ENCODE measurements around the gene PDZK1IP1.
"Not testable (repeated sequence)": the region's sequence is repeated elsewhere in the genome, so short reads cannot be mapped to it uniquely, and the experiment has no call there.

The PDZK1IP1 gene

DNA sequence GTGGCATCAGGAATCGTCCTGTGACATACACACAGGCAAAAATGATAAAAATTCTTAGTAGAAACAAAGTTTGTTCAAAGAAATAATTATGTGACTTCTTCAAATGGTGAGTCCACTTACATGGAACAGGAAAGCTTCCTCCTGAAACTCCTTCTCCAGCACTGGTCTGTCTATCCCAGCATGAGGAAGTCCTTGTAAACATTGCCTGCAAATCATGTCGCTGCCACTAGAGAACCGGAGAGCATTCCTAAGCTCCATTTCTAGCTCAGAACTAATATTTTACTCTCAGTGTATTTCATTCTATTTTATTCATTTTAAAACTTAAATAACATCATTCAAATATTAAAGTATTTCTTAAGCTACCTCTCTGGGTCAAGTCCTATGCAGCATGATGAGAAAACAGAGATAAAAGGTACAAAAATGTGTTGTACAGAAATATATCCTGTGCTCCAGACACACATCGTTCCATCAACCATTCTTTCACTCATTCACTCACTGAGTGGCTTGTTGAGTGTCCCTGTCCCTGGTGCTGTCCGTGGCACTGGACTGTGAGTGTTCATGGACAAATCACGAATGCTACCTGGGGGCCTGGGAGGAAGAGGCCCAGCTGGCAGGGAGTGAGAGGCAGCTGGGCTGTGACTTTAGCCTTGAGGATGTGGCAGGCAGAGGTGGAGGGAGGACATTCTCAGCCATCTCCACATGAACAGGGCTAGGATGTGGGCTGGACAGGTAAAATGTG is 42.6 kb downstream of the PDZK1IP1 start:
- in situ Hi-C loops (cut with HindIII; ENCODE audit: low sequenced_read_pairs): no loop called here

DNA sequence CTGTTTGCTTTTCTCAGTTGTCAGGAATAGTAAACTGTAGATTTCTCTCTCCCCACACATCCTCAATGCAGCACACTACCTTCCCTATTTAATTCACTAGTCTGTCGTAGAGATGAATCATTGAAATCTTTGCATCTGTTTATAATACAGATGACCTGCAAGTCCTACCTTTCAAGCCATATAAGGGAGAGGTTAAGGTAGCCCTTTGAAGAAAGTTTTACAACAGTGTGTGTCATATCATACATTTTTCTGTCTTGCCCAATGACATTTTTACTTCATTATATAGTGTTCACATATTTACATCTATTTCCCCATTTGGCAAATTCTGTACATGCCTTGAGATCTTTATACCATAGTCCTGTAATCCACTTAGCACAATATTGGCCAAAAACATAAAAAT is 43.3 kb downstream of the PDZK1IP1 start:
- in situ Hi-C loops (cut with HindIII; ENCODE audit: low sequenced_read_pairs): not testable (repeated sequence)

- in situ Hi-C loops (cut with HindIII; ENCODE audit: low sequenced_read_pairs): not testable (repeated sequence)
Measured at GRCh38 chr1:47143654-47144053, 46.2 kb downstream of the PDZK1IP1 start.

GRCh38 chr1:47140358-47140757 is 49.5 kb downstream of the PDZK1IP1 start:
- in situ Hi-C loops (cut with HindIII; ENCODE audit: low sequenced_read_pairs): not testable (repeated sequence)

GRCh38 chr1:47137925-47138615 is 51.8 kb downstream of the PDZK1IP1 start:
- in situ Hi-C loops (cut with HindIII; ENCODE audit: low sequenced_read_pairs): no loop called here

- in situ Hi-C loops (cut with HindIII; ENCODE audit: low sequenced_read_pairs): no loop called here
Measured at GRCh38 chr1:47137198-47137597, 52.6 kb downstream of the PDZK1IP1 start, which contains the start of gene CYP4A22. CYP4A22 (plus strand) TSS chr1:47137441; CDS start chr1:47137486, 45 bp downstream.
